Measurements from ENCODE around the gene MIDN.

DNA sequence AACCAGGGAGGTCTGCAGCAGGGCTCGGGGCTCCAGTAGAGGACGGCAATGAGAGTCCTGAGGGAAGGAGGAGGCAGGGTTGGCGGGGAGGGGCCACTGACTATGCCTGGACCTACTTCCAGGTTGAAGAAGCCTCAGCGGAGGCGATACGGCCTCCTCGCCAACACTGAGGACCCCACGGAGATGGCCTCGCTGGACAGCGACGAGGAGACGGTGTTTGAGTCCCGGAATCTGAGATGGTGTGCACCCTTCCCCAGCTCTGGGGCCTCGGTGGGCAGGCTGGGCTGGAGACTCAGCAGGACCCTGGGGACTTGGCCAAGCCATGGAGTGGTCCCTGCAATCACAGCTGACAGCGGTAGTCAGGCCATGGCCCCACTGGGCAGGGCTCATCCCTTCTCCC is 28.7 kb downstream of the MIDN start:
- TF ChIP-seq SPI1 (IDR thresholded peaks at IDR 0.05; ENCODE audit: low read depth, low read length) (no peak), POLR2A (IDR thresholded peaks at IDR 0.05; ENCODE audit: low read depth, low read length) (no peak), POLR2AphosphoS5 (IDR thresholded peaks at IDR 0.05; ENCODE audit: low read depth, low read length) (no peak), POU2F2 (IDR thresholded peaks at IDR 0.05; ENCODE audit: low read depth, low read length) (no peak)

Measured in GM12891 (cell line).